Measurements from ENCODE around the gene HHAT. TPM values are rescaled to one million over a fixed set of nuclear protein-coding genes. Genes with fewer than 3 reads are reported as not detected.
A peak's percentile ranks its signal among the peaks of the same experiment; 100 is the strongest.

The HHAT gene
- total RNA-seq, 1 donor from 2014 or later, result 6.9 TPM

DNA sequence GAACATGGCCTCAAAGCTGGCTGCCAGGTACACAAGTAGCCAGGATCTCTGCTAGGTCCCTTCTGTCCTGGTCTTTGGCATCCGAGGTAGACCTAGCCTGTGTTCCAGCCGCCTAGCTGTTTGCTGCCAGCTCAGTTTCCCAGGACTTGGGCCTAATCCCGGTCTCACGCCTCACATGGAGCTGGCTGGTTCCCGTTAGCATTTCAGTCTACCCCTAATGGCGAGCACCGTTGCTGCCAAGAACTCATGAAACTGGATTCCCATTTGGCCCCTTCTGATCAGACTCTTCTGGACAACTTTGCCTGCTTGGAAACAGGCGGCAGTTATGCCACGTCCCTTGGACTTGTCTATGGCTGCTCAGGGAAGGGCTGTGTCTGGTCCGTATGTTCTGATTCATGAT, 26.2 kb upstream of the HHAT start:
- Mint-ChIP-seq H3K9me3 (no peaks in the 10 kb centered on the region), H3K4me3 (no peak overlapping the region), H3K27me3 (ENCODE audit: low read depth) (peaks cover 2% of the 10 kb centered on the region), H3K36me3 (ENCODE audit: low read depth) (no peaks in the 10 kb centered on the region), H3K4me1 (peaks cover 26% of the 10 kb centered on the region), H3K27ac (ENCODE audit: unreplicated experiment) (no peak overlapping the region)
- TF ChIP-seq, protein P1, sequence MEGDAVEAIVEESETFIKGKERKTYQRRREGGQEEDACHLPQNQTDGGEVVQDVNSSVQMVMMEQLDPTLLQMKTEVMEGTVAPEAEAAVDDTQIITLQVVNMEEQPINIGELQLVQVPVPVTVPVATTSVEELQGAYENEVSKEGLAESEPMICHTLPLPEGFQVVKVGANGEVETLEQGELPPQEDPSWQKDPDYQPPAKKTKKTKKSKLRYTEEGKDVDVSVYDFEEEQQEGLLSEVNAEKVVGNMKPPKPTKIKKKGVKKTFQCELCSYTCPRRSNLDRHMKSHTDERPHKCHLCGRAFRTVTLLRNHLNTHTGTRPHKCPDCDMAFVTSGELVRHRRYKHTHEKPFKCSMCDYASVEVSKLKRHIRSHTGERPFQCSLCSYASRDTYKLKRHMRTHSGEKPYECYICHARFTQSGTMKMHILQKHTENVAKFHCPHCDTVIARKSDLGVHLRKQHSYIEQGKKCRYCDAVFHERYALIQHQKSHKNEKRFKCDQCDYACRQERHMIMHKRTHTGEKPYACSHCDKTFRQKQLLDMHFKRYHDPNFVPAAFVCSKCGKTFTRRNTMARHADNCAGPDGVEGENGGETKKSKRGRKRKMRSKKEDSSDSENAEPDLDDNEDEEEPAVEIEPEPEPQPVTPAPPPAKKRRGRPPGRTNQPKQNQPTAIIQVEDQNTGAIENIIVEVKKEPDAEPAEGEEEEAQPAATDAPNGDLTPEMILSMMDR (conservative IDR thresholded peaks at IDR 0.05), result no peak
- DNase-seq (ENCODE audit: low read depth, low spot score), result no peak

DNA sequence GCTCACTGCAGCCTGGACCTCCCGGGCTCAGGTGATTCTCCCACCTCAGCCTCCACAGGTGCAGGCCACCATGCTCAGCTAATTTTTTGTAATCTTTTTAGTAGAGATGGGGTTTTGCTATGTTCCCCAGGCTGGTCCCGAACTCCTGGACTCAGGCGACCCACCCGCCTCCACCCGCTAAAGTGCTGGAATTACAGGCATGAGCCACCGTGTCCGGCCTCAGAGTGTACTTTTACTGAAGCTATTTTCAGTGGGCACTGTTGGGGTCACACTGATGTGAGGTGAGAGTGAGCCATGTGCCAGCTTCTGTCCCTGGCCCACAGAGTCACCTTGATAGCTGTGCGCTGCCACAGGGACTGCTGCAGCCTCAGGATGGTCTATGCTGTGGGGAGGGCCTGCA, 25.3 kb upstream of the HHAT start:
- Mint-ChIP-seq H3K36me3 (ENCODE audit: low read depth) (no peaks in the 10 kb centered on the region), H3K9me3 (no peaks in the 10 kb centered on the region), H3K4me1 (peaks cover 22% of the 10 kb centered on the region), H3K27me3 (ENCODE audit: low read depth) (peaks cover 2% of the 10 kb centered on the region), H3K4me3 (no peak overlapping the region), H3K27ac (ENCODE audit: unreplicated experiment) (no peak overlapping the region)
- TF ChIP-seq, protein P1 (conservative IDR thresholded peaks at IDR 0.05), result no peak
- DNase-seq (ENCODE audit: low read depth, low spot score), result no peak

DNA sequence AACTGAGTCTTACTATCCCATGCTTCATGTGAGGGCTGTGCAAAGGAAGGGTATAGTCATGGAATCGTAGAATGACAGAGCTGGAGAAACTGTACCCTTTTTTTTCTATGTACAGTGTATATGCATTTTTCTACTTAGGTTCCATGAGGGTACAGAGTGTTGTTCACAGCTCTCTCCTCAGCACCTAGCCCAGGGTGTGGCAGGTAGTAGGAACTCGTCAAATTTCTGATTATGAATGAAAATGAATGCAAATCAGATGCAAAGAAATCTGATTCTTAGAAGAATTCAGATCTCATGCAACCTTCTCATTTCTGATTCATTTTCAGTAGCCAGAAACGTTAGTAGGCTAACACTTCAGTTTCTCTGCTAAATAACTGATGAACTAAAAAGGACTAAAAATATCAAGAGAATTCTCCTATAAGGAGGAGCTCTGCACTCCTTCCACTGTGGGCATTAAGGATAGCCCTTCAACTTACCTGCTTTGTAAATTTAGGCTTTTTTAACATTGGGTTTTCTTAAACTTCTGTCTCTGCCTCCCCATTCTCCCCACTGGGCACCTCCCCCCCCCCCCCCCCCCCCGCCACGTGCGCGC, 18.0 kb upstream of the HHAT start:
- Mint-ChIP-seq H3K27ac (ENCODE audit: unreplicated experiment) (no peak overlapping the region), H3K9me3 (no peaks in the 10 kb centered on the region), H3K36me3 (ENCODE audit: low read depth) (no peaks in the 10 kb centered on the region), H3K27me3 (ENCODE audit: low read depth) (no peaks in the 10 kb centered on the region), H3K4me3 (peak overlapping the region; percentile 82), H3K4me1 (peaks cover 18% of the 10 kb centered on the region)
- TF ChIP-seq, protein P1 (conservative IDR thresholded peaks at IDR 0.05), result no peak
- no peak for DNase-seq (ENCODE audit: low read depth, low spot score)

DNA sequence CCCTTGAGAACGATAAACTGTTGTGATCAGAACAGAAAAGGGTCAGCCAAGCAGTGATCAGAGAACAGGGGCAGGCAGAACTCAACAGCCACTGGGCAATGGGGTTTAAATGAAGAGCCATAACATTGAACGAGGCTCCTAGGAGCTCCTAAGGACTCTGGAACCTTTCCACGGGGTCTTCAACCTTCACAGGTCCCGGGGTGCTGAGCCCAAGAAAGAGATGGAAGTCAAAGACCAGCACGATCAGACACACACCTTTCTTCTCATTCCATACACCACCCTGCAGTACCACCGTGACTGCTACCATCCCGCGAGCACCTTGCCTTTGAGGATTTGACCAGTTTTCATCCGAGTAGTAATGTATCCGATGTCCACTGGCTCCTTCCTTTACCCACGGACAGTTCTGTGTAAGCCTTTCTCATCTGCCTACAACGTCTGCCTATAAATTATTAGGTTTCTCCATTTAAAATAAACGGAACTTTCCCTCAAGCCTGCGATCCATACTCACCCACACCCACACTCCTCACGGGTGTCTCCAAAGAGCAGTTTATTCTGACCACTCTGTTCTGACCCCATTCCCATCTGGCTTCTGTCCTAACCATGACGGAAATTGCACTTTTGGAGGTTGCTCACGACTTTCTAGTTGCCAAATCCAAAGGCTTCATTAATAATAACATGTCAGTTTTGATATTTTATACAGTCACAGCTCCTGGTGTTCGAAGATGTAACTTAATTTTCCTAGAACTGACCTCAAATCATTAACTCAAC, 16.8 kb upstream of the HHAT start:
- Mint-ChIP-seq H3K4me1 (peaks cover 18% of the 10 kb centered on the region), H3K9me3 (no peaks in the 10 kb centered on the region), H3K36me3 (ENCODE audit: low read depth) (no peaks in the 10 kb centered on the region), H3K4me3 (peak overlapping the region; percentile 82), H3K27me3 (ENCODE audit: low read depth) (no peaks in the 10 kb centered on the region), H3K27ac (ENCODE audit: unreplicated experiment) (peak overlapping the region; percentile 95)
- TF ChIP-seq, protein P1 (conservative IDR thresholded peaks at IDR 0.05), result no peak
- no peak for DNase-seq (ENCODE audit: low read depth, low spot score)

DNA sequence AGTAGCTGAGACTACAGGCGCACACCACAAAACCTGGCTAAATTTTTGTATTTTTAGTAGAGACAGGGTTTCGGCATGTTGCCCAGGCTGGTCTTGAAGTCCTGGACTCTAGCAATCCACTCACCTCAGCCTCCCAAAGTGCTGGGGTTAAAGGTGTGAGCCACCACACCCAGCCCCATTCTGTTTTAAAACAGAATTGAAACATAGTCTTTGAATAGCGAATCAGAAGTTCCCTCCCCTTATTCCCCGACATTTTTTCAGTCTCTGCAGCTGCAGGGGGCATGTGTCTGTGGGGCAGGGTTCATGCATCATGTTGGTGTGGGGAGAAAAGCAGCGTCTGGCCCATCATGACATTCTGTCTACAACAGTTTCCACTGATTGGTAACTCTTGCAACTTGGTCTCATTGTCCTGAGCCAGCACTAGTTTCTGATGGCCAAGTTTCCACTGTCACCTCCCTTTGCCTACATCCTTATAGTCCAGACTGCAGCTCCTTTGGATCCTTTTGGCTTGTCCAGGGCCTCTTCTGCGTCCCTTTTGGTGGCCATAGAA, 15.6 kb upstream of the HHAT start:
- TF ChIP-seq, protein P1 (conservative IDR thresholded peaks at IDR 0.05), result no peak

More for the DNA sequence above, 15.6 kb upstream of the HHAT start:
- DNase-seq (ENCODE audit: low read depth, low spot score), result no peak
- Mint-ChIP-seq H3K27ac (ENCODE audit: unreplicated experiment) (no peak overlapping the region), H3K4me1 (peaks cover 18% of the 10 kb centered on the region), H3K27me3 (ENCODE audit: low read depth) (no peaks in the 10 kb centered on the region), H3K9me3 (no peaks in the 10 kb centered on the region), H3K36me3 (ENCODE audit: low read depth) (no peaks in the 10 kb centered on the region), H3K4me3 (no peak overlapping the region)

Measured in neural crest cell (in vitro differentiated cells).